ENCODE measurements around the gene DKK1. TPM values are rescaled to one million over a fixed set of nuclear protein-coding genes. Genes with fewer than 3 reads are reported as not detected.
A peak's percentile ranks its signal among the peaks of the same experiment; 100 is the strongest.

Gene DKK1
- total and polyA plus RNA-seq, 2 of the 13 experiments (the other 11 are each of a cell fraction or from before 2014, with no cell fraction given), result 123 to 262 TPM

GRCh38 chr10:52313933-52314821 lies at the start of gene DKK1 (continued):
- TF ChIP-seq CERS6 (CRISPR knock-in tag; IDR thresholded peaks at IDR 0.05) (no peak), ZBTB20 (CRISPR knock-in tag; IDR thresholded peaks at IDR 0.05; ENCODE audit: borderline replicate concordance, low read depth) (peak; percentile 50; the same call in 1 of the 2 replicates), ZNF660 (CRISPR knock-in tag; IDR thresholded peaks at IDR 0.05; ENCODE audit: borderline replicate concordance, low read depth) (no peak), EP300 (IDR thresholded peaks at IDR 0.05; ENCODE audit: low read depth in 2 of 2, low read length in 2 of 2) (peak in 1 of 2 experiments; percentile 88; a peak in 2 of 4 replicates), EP300 (CRISPR knock-in tag; IDR thresholded peaks at IDR 0.05; ENCODE audit: borderline replicate concordance) (peak; percentile 81; the same call in 1 of the 2 replicates), ZIK1 (CRISPR knock-in tag; IDR thresholded peaks at IDR 0.05; ENCODE audit: borderline replicate concordance, low read depth) (0 out of 2 replicates have a peak, but pooled peaks have one; percentile 73), PLRG1 (conservative IDR thresholded peaks at IDR 0.05) (no peak), ZNF788 (CRISPR knock-in tag; IDR thresholded peaks at IDR 0.05; ENCODE audit: borderline replicate concordance) (no peak; the same call in 1 of the 2 replicates), ZBTB7A (CRISPR knock-in tag; IDR thresholded peaks at IDR 0.05) (no peak), ZNF530 (CRISPR knock-in tag; IDR thresholded peaks at IDR 0.05; ENCODE audit: low read depth) (no peak), SAFB2 (CRISPR knock-in tag; IDR thresholded peaks at IDR 0.05; ENCODE audit: borderline replicate concordance, low read depth) (no peak), ARNTL (CRISPR knock-in tag; IDR thresholded peaks at IDR 0.05) (no peak), WIZ (CRISPR knock-in tag; IDR thresholded peaks at IDR 0.05) (no peak), CBFB (CRISPR knock-in tag; IDR thresholded peaks at IDR 0.05) (peak; percentile 58), ATRX (CRISPR knock-in tag; IDR thresholded peaks at IDR 0.05; ENCODE audit: borderline replicate concordance) (no peak), ZNF124 (CRISPR knock-in tag; IDR thresholded peaks at IDR 0.05) (no peak), PHF21A (CRISPR knock-in tag; IDR thresholded peaks at IDR 0.05) (peak; percentile 79; the same call in 1 of the 2 replicates), DZIP1 (CRISPR knock-in tag; IDR thresholded peaks at IDR 0.05) (no peak), BHLHE40 (IDR thresholded peaks at IDR 0.05; ENCODE audit: low read length) (0 out of 2 replicates have a peak, but pooled peaks have one; percentile 12), CCAR2 (optimal IDR thresholded peaks at IDR 0.05; ENCODE audit: low read depth, low read length) (peak; percentile 73)

All from HepG2 (cell line).